Activated T-cell treated with anti-CD3 and anti-CD28 coated beads, Interleukin-2, amount 50 U/mL, for 72 hours (primary cell): ENCODE results near the gene STOX2. TPM values are rescaled to one million over a fixed set of nuclear protein-coding genes. Genes with fewer than 3 reads are reported as not detected.

Experiments used
- ATAC-seq, 2 donors: fragments of 150-1000 bp; cut with Tn5 transposase; replicated peaks in 1 of 2; 2 replicates each; pipeline ENCODE4 v1.10.0; 2021; ENCODE audit warnings: moderate library complexity in 2 of 2, mild to moderate bottlenecking in 1 of 2
- DNase-seq, 2 donors: peaks; one replicate each; pipeline ENCODE4 v3.0.0; 2021 to 2022; ENCODE audit warnings: mixed read lengths in 1 of 2
- H3K27ac Mint-ChIP-seq: one replicate; pipeline ENCODE4 v1.8.0; 2022; ENCODE audit warnings: mild to moderate bottlenecking, moderate library complexity, mixed read lengths
- H3K27me3 Mint-ChIP-seq: one replicate; pipeline ENCODE4 v1.8.0; 2022; ENCODE audit warnings: low read depth, mixed read lengths
- H3K36me3 Mint-ChIP-seq, 2 donors: one replicate each; pipeline ENCODE4 v1.8.0; 2022; ENCODE audit warnings: mixed read lengths in 2 of 2, mild to moderate bottlenecking in 1 of 2; ENCODE audit not compliant: insufficient read depth in 2 of 2
- H3K4me1 Mint-ChIP-seq: one replicate; pipeline ENCODE4 v1.8.0; 2022; ENCODE audit warnings: low read depth, mixed read lengths
- H3K4me3 Mint-ChIP-seq, 2 donors: one replicate each; pipeline ENCODE4 v1.8.0; 2022; ENCODE audit warnings: mild to moderate bottlenecking in 2 of 2, mixed read lengths in 2 of 2, moderate library complexity in 2 of 2
- H3K9me3 Mint-ChIP-seq, 2 donors: one replicate each; pipeline ENCODE4 v1.8.0; 2022; ENCODE audit warnings: mixed read lengths in 2 of 2
- total RNA-seq, 2 donors: library from RNA; stranded (reverse); gene quantifications; one replicate each; pipeline ENCODE4 v1.2.3, GENCODE V29; 2022

The STOX2 gene
- total RNA-seq, 2 donors from 2014 or later: 0.19 TPM; not detected in 1

GRCh38 chr4:183987987-183988392, 82.9 kb downstream of the STOX2 start:
- DNase-seq (no peak), ATAC-seq (no peak)
- Mint-ChIP-seq H3K4me3 (no peak overlapping the region), H3K9me3 (no peaks in the 10 kb centered on the region), H3K4me1 (no peaks in the 10 kb centered on the region), H3K27me3 (peaks cover 6% of the 10 kb centered on the region), H3K36me3 (no peaks in the 10 kb centered on the region), H3K27ac (no peak overlapping the region)

GRCh38 chr4:183988874-183989273, 83.8 kb downstream of the STOX2 start:
- ATAC-seq (no peak), DNase-seq (no peak)
- no peaks in the 10 kb centered on the region for H3K4me1 Mint-ChIP-seq
- H3K27ac Mint-ChIP-seq: no peak overlapping the region
- H3K27me3 Mint-ChIP-seq: peaks cover 6% of the 10 kb centered on the region
- H3K4me3 Mint-ChIP-seq: no peak overlapping the region
- no peaks in the 10 kb centered on the region for H3K36me3 Mint-ChIP-seq
- no peaks in the 10 kb centered on the region for H3K9me3 Mint-ChIP-seq

- no peak overlapping the region for H3K4me3 Mint-ChIP-seq
These were observed 84.4 kb downstream of the STOX2 start for GRCh38 chr4:183989461-183989860.

GRCh38 chr4:183989931-183990330, 84.8 kb downstream of the STOX2 start:
- H3K9me3 Mint-ChIP-seq: no peaks in the 10 kb centered on the region

More at GRCh38 chr4:183989461-183989860, 84.4 kb downstream of the STOX2 start:
- DNase-seq (no peak), ATAC-seq (no peak)
- Mint-ChIP-seq H3K4me1 (no peaks in the 10 kb centered on the region), H3K9me3 (no peaks in the 10 kb centered on the region), H3K36me3 (no peaks in the 10 kb centered on the region), H3K27me3 (peaks cover 6% of the 10 kb centered on the region), H3K27ac (no peak overlapping the region)

GRCh38 chr4:183993676-183994075, 88.6 kb downstream of the STOX2 start:
- no peak for DNase-seq
- H3K27me3 Mint-ChIP-seq: peaks cover 6% of the 10 kb centered on the region
- H3K4me3 Mint-ChIP-seq: no peak overlapping the region
- no peaks in the 10 kb centered on the region for H3K4me1 Mint-ChIP-seq
- H3K36me3 Mint-ChIP-seq: no peaks in the 10 kb centered on the region
- no peak for ATAC-seq
- H3K9me3 Mint-ChIP-seq: no peaks in the 10 kb centered on the region
- no peak overlapping the region for H3K27ac Mint-ChIP-seq

More at GRCh38 chr4:183989931-183990330, 84.8 kb downstream of the STOX2 start:
- H3K36me3 Mint-ChIP-seq: no peaks in the 10 kb centered on the region
- DNase-seq (no peak), ATAC-seq (no peak)
- H3K27ac Mint-ChIP-seq: no peak overlapping the region
- no peak overlapping the region for H3K4me3 Mint-ChIP-seq
- peaks cover 6% of the 10 kb centered on the region for H3K27me3 Mint-ChIP-seq
- no peaks in the 10 kb centered on the region for H3K4me1 Mint-ChIP-seq

GRCh38 chr4:183995570-183995969, 90.5 kb downstream of the STOX2 start:
- no peak for DNase-seq
- Mint-ChIP-seq H3K36me3 (no peaks in the 10 kb centered on the region), H3K9me3 (no peaks in the 10 kb centered on the region), H3K4me1 (no peaks in the 10 kb centered on the region), H3K27ac (no peak overlapping the region), H3K4me3 (no peak overlapping the region), H3K27me3 (no peaks in the 10 kb centered on the region)
- no peak for ATAC-seq

GRCh38 chr4:183996868-183997267, 91.8 kb downstream of the STOX2 start:
- Mint-ChIP-seq H3K27me3 (no peaks in the 10 kb centered on the region), H3K36me3 (no peaks in the 10 kb centered on the region), H3K4me1 (no peaks in the 10 kb centered on the region), H3K9me3 (no peaks in the 10 kb centered on the region), H3K4me3 (no peak overlapping the region), H3K27ac (no peak overlapping the region)
- no peak for DNase-seq
- ATAC-seq: no peak

- no peaks in the 10 kb centered on the region for H3K36me3 Mint-ChIP-seq
- H3K4me1 Mint-ChIP-seq: no peaks in the 10 kb centered on the region
- no peak overlapping the region for H3K4me3 Mint-ChIP-seq
- ATAC-seq (no peak), DNase-seq (no peak)
- no peaks in the 10 kb centered on the region for H3K27me3 Mint-ChIP-seq
- H3K27ac Mint-ChIP-seq: no peak overlapping the region
- no peaks in the 10 kb centered on the region for H3K9me3 Mint-ChIP-seq
These were observed 94.3 kb downstream of the STOX2 start for GRCh38 chr4:183999435-183999834.

GRCh38 chr4:184000457-184001396, 95.6 kb downstream of the STOX2 start:
- no peak for DNase-seq
- Mint-ChIP-seq H3K9me3 (no peaks in the 10 kb centered on the region), H3K4me1 (no peaks in the 10 kb centered on the region), H3K4me3 (no peak overlapping the region), H3K36me3 (no peaks in the 10 kb centered on the region), H3K27me3 (no peaks in the 10 kb centered on the region), H3K27ac (no peak overlapping the region)
- no peak for ATAC-seq

- H3K4me3 Mint-ChIP-seq: no peak overlapping the region
- no peaks in the 10 kb centered on the region for H3K27me3 Mint-ChIP-seq
- H3K27ac Mint-ChIP-seq: no peak overlapping the region
- no peaks in the 10 kb centered on the region for H3K9me3 Mint-ChIP-seq
- DNase-seq: no peak
- H3K4me1 Mint-ChIP-seq: no peaks in the 10 kb centered on the region
- no peaks in the 10 kb centered on the region for H3K36me3 Mint-ChIP-seq
- no peak for ATAC-seq
These were observed 98.3 kb downstream of the STOX2 start for GRCh38 chr4:184003433-184003832.

- DNase-seq: no peak
- no peak for ATAC-seq
- H3K36me3 Mint-ChIP-seq: no peaks in the 10 kb centered on the region
These were observed 102.8 kb downstream of the STOX2 start for GRCh38 chr4:184007891-184008290.

GRCh38 chr4:184010696-184011095, 105.6 kb downstream of the STOX2 start:
- no peak for DNase-seq
- no peaks in the 10 kb centered on the region for H3K27me3 Mint-ChIP-seq
- no peak overlapping the region for H3K4me3 Mint-ChIP-seq
- no peak for ATAC-seq
- H3K9me3 Mint-ChIP-seq: no peaks in the 10 kb centered on the region
- H3K4me1 Mint-ChIP-seq: no peaks in the 10 kb centered on the region
- no peaks in the 10 kb centered on the region for H3K36me3 Mint-ChIP-seq
- H3K27ac Mint-ChIP-seq: no peak overlapping the region

More at GRCh38 chr4:184007891-184008290, 102.8 kb downstream of the STOX2 start:
- Mint-ChIP-seq H3K27me3 (no peaks in the 10 kb centered on the region), H3K9me3 (no peaks in the 10 kb centered on the region), H3K4me3 (no peak overlapping the region), H3K27ac (no peak overlapping the region), H3K4me1 (no peaks in the 10 kb centered on the region)

GRCh38 chr4:184011826-184012380, 106.8 kb downstream of the STOX2 start:
- Mint-ChIP-seq H3K27me3 (no peaks in the 10 kb centered on the region), H3K27ac (no peak overlapping the region), H3K4me1 (no peaks in the 10 kb centered on the region), H3K36me3 (no peaks in the 10 kb centered on the region), H3K4me3 (no peak overlapping the region), H3K9me3 (no peaks in the 10 kb centered on the region)
- DNase-seq (no peak), ATAC-seq (no peak)
